Esophagus squamous epithelium (tissue), 4 donors: ENCODE measurements around the gene COX6B1.

ENCODE experiments used
- POLR2A ChIP-seq, 4 donors: fragments of 450-650 bp; IDR thresholded peaks; one replicate each; pipeline ENCODE4 v1.6.1; 2017; ENCODE audit warnings: antibody characterized with exemption in 4 of 4, mild to moderate bottlenecking in 4 of 4, moderate library complexity in 3 of 4
- TF ChIP-seq, protein P1 (sequence below), 6 experiments: fragments of 450-650 bp in 4 of 6; fragments of 200-600 bp in 2 of 6; sonication (generic) in 2 of 6; IDR thresholded peaks; one replicate each; pipeline ENCODE4 v1.5.1; 2016 to 2019; ENCODE audit warnings: antibody characterized with exemption in 6 of 6, mild to moderate bottlenecking in 4 of 6, moderate library complexity in 4 of 6

DNA sequence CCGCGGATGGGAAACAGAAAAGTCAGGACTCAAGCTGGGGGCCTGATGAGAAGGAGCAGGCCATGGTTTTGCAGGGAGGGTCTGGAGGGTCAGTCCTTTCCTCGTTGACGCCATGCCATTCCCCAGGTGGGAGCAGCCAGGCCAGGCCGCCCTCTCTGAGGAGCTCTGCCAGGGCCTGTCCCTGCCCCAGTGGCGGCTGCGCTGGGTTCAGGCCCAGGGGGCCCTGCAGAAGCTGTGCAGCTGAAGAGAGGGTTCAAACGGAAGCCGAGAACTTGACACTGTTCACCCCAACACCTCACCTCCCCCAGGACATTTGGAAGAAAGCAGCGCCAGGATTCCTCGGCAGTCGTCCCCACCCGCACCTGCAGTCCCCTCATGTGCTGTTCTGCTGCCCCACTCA, 25.4 kb upstream of the COX6B1 start:
- TF ChIP-seq, protein P1, sequence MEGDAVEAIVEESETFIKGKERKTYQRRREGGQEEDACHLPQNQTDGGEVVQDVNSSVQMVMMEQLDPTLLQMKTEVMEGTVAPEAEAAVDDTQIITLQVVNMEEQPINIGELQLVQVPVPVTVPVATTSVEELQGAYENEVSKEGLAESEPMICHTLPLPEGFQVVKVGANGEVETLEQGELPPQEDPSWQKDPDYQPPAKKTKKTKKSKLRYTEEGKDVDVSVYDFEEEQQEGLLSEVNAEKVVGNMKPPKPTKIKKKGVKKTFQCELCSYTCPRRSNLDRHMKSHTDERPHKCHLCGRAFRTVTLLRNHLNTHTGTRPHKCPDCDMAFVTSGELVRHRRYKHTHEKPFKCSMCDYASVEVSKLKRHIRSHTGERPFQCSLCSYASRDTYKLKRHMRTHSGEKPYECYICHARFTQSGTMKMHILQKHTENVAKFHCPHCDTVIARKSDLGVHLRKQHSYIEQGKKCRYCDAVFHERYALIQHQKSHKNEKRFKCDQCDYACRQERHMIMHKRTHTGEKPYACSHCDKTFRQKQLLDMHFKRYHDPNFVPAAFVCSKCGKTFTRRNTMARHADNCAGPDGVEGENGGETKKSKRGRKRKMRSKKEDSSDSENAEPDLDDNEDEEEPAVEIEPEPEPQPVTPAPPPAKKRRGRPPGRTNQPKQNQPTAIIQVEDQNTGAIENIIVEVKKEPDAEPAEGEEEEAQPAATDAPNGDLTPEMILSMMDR (IDR thresholded peaks at IDR 0.05): no peak
- TF ChIP-seq POLR2A (IDR thresholded peaks at IDR 0.05): no peak
